Measurements from ENCODE around the gene TP53INP2.
A peak's percentile ranks its signal among the peaks of the same experiment; 100 is the strongest.

Gene TP53INP2

DNA sequence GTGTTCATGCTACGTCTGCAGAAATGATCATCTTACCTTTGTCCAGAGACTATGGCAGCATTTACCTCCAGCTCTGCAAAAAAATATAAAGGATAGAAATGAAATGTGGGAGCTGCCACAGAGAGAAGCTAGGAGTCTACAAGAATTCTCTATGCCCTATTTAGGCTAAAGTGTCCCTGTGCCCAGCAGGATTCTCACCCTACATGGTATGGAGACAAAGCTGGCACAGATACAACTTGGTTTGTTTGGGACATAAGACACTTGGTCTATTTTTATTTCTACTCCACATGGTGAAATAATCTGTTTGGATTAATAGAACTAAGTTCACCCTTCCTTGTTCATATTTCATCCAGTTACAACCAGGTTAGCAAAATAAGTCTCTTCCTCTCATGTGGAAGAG lies 28.4 kb downstream of the TP53INP2 start:
- no peak for DNase-seq

DNA sequence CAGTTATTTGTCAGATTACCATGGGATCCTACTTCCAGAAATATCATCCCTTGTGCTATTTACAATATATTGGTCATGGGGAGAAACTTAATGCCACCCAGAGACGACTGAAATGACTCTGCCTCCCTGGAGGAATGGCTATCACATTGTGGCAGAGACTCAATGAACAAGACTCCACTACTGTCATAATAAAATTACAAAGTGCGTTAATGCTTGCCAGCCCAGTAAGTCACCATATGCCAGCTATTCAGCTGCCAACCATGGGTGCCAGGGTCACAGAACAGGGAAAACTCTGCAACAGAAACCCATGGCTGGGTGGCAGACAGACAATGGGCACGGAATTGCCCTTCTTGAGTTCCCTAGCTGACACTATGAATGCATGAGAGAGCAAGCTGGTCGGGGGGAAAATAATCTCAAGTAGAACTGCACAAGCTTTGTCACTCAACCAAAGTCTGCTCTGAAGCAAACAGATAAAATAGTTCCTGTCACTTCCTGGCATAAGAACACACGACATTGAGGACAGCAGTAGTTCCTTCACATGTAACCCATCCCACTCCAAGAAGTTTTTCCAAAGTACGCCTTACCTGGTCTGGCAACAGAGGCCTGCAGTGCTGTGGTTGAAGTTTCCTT lies 32.1 kb downstream of the TP53INP2 start:
- peak; percentile 68 for DNase-seq

DNA sequence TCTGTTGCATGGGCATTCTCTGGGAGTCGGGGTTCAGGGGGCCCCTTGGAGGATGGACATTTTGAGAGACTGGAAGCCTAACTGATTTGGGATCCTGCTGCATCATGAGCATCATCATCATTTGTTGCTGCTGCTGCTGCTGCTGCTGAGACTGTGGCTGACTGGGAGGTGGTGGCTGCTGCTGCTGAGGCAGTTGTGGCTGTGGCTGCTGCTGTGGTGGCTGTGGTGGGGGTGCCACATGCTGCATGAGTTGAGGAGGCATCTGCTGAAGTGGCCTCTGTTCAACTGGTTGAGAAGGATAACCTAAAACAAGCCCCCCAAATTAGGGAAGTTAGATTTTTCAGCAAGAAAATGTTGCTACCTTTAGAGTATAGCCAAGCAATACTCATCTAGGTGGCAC lies 38.9 kb downstream of the TP53INP2 start:
- DNase-seq: no peak

DNA sequence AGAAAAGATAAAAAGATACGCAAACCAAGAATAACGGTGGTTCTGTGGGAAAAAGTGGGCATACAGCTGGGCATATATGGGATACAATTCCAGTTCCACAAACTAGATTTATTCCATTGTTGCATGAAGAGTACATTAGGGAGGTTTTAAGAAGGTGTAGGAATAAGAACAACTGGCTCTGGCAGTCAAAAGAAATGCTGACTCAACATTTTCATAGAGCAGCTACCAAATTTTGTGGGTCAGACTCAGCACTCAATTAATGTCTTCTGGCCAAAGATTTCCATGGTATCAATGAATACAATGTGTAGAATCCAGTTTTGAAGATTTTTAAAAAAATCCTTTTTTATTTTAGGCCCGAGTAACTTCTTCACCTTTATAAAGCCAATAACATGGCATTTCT lies 40.2 kb downstream of the TP53INP2 start:
- DNase-seq: no peak

DNA sequence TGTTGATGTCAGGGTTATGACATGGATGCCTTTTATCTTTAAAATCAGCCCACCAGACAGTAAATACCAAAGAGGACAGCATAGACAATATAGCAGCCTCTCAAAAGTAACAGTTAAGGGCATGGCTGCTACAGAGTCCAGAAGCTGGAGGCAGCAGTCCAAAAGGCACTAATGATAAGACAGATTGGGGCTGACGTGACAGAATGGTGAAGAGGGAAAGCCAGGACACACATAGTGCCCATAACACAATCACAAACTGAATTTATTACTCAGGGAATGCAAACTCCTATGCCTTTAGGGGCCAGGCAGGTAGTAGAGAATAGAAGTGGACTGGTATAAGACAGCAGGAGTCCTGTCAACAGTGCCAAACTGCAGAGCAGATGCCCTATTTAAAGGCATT lies 40.7 kb downstream of the TP53INP2 start:
- no peak for DNase-seq

DNA sequence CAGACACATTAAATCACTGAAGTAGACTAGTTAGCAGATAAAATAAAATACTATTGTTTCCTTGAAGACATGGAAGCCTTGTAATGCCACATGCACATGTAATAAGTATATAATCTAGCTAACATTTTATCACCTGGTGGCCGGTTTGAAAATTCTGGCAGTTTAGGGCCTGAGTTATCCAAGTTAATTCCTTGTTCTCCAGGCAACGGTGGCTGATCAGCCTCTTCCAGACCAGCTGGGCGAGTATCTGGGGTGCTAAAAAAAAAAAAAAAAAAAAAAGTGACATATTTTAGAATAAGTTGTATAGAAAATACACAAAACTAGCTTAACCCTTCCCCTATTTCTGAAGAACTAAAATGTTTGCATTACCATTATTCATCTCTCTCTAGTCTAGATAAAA lies 42.5 kb downstream of the TP53INP2 start:
- DNase-seq: no peak

DNA sequence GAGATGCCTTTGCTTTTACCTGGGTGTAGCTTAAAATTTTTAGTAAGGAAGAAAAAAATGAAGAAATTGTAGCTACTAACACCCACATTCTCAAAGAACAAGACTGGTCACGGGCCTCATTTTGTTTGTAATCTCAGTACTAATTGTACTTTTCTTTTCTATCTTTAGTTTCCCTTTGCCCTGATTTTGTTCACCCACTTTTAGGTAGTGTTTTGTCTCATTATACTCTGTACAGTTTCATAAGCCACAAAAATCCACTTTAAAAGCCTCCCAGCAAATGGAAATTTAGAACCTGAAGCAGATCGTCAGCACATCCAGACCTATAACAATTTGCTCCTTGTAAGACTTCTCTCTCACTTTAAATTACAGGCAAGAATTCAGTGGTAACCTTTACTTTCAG lies 43.3 kb downstream of the TP53INP2 start:
- DNase-seq: no peak

DNA sequence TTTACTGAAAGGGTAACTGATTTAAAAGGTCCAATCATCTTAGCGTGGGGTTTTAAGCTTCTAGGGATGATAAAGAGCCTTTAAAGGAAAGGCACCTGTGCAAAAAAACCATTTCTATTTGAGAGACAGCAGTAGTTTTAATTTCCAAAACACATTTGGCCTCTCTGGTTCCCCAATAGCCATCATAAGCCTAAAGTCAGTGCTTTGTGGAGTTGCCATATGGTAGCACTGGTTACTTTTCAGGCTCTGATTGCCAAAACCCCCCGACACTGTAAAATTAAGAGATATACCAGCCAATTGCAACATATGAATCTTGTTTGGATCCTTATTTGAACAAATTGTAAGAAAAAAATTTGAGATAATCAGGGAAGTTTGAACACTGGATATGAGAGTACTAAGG lies 44.6 kb downstream of the TP53INP2 start:
- DNase-seq: no peak

DNA sequence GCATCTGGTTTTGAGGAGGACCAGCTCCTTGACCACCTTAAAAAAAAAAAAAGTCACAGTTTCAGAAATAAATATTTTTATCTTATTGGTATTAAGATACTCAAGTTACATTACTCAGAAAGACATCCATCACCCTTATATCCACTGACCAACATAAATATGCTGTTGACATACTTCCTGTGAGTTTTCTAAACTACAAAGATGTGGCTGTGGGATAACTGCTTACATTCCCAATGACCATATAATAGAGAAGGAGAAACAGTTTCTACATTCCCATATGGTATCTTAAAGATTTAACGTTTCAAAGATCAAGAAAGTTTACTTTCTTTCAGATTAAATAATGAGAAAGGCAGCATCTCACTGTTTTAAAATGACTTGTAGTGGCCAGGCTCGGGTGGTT lies 46.3 kb downstream of the TP53INP2 start:
- no peak for DNase-seq

DNA sequence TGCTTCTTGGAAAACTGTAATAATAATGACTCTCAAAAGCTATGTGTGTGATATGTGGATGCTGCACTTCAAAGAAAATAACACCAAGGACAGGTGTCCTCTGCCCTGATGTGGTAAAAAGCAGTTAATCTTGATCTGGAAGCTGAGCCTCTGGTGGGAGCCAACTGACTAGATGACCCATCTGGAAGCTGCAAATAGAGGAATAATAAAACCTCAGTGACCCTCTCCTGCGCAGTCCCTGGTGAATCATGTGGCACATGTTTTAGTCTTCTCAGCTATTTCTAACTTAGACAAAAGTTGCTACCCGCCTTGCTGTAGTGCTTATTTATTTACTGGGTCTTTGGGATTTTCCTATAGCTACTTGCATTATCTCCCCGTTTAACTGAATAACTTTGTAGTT lies 47.3 kb downstream of the TP53INP2 start:
- no peak for DNase-seq

DNA sequence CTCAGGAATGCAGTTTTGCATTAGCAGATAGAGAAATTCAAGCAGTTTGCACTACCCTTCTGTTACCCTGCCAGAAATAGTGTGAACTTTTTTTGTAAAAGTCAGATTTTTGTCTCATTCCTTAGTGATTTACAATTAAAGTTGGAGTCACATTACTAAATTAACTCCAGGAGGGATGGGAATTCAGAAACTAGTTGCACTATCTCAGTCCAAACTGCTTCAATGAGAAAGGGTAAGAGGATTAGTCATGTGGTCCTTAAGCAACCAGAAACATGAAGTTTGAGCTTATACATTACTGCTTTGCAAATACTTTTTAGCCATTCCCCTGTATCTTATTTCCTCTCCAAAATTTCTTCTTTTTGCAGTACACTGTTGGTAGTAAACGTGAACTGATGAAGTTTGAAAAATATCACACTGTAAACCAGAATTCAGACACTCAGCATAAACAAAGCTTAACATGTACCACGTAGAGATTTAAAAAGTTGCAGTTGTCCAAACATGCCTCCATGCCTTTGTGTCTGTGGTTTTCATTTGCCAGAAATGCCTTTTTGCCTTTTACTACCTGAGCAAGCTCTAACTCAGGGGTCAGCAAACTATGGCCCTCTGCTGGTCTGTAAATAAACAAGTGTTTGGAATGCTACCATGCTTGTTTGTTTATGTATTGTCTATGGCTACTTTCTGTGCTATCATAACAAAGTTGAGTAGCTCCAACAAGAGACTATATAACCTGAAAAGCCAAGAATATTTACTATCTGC lies 49.7 kb downstream of the TP53INP2 start:
- DNase-seq: no peak

DNA sequence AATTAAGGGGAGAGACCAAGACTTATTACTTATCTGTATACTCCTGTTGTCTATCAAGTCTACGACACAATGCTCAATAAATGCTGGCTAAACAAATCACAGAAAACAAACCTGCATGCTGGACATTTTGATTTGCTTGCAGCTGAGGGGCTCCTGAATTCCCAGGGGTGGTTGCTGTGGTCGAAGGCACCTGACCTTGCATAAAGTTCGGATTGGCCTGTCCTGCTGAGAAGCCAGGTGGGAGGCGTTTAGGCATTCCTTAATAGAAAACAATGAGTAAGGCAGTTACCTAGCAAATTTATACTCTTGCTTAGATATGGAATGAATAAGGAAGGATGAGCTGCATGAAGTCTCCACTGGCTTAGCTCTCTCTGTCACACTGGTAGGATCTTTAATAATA lies 50.5 kb downstream of the TP53INP2 start:
- DNase-seq: no peak

DNA sequence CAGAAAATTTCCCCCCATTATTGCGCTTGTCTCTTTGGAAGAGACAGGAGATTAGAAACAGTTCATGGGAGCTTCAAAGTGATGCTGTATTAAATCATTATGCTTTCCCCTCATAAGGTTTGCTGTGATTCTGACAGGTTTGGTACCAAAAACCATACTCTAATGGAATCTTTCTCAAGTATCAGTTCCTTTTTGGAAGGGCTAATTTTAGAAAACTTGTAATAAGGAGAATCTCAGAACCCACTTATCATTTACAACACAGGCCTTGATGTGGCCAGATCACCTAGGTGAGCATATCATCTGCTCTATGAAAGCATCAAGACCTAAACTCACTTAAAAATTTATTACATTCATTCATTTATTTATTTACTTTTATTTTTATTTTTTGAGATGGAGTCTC lies 51.2 kb downstream of the TP53INP2 start:
- no peak for DNase-seq

DNA sequence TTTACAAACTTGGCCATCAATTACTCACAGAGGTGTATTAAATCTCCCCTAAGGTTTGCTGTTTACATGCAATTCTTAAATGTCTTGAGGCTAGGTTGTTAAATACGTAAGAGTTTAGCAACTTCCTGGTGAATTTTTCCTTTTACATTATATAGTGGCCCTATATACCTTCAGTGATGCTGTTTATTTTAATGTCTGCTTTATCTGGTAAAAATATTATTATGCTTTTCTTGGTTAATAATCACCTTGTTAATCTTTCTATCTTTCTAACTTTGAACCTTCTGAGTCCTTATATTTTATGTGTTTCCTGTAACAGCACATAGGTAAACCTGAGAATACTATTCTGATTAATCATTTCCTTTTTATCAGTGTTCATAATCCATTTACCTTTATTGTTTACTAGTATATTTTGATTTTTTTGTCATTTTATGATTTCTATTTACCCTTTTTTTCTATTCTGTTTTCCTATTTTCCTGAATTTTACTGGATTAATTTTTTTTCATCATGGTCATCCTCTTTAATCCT lies 57.9 kb downstream of the TP53INP2 start:
- no peak for DNase-seq
